HG03196 (cell line): ENCODE results near the gene NELL2.

Source experiments
- ATAC-seq: cut with Tn5 transposase; IDR thresholded peaks from one replicate; pipeline ENCODE4 v1.9.1; 2021; ENCODE audit not compliant: unreplicated experiment

Gene NELL2

DNA sequence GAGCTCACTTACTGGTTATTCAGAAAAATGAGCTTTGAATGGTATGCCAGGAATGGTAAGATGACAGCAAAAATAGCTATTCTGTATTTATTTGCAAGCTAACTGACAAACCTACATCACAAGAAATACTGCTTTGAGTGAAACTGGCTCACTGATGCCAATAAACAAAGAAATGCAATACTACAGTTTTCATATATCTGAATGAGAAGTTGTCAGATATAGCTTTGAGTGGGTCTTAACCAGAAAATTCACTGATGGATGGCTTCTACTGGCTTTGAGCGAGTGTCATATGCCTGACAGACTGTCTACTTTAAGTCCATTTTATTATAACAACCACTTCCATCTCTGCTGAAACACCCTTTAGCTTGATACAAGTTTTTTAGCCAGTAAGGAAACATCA lies 330.1 kb downstream of the NELL2 start:
- ATAC-seq: no peak

DNA sequence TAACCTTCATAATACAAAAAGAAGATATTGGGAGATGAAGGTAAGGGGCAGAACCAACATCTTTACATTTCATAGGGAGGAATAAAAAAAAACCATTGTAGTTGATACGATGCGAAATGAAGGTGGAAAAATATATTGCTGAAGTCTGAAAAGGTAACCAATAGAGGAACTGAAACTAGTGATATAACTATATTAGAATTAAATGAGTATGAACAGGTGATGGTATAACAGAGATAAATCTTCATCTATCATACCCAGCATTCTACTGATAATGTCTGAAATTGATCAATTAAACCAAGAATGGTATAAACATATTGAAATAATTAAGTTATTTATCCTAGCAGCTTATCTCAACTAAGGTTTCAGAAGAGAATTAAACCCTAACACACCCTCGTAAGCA lies 332.1 kb downstream of the NELL2 start:
- ATAC-seq: no peak

- ATAC-seq: no peak
Observed at GRCh38 chr12:44542716-44543115, 333.4 kb downstream of the NELL2 start.

DNA sequence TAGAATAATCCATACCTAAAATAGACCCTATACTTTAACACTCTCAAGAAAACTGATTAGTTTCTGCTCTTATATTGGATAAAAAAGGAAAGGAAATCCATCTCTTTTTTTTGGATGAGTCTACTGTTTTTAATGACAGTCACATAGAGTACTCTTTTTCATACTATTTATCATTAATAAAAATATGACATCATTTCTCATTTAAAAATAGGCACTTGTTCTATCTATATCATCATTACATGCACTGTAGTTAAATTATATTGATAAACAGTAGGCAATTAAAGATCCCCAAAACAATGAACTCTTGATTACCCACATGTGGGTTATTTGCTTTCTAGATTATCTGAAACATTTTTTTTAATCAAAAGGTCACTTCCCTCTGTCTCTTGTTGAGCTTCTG lies 338.8 kb downstream of the NELL2 start:
- ATAC-seq: no peak

- no peak for ATAC-seq
Observed at GRCh38 chr12:44532940-44533339, 343.2 kb downstream of the NELL2 start.

- no peak for ATAC-seq
Observed at GRCh38 chr12:44531320-44531971, 344.7 kb downstream of the NELL2 start.

DNA sequence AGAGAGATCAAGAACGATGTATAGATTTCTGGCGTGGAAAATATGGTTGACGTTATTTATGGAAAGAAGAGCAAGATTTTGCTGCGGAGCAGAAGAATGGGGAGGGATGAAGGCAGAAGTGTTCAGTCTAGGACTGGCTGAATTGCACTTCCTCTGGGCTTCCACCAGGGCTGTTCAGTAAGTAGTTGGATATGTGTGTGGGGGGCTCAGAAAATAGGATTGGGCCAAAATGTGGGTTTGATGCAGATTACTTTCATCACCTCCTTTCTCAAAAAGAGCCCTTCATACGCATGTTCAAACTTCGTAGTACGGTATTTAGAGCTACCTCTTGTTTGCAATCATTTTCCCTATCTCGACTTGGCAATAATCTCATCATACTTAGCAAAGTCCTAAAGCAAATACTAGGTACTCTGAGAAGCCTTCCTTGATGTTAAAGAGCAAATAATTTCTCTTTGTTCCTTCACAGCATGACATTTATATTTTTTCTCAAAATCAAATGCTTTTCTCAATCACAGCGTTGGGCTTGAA lies 349.4 kb downstream of the NELL2 start:
- no peak for ATAC-seq

DNA sequence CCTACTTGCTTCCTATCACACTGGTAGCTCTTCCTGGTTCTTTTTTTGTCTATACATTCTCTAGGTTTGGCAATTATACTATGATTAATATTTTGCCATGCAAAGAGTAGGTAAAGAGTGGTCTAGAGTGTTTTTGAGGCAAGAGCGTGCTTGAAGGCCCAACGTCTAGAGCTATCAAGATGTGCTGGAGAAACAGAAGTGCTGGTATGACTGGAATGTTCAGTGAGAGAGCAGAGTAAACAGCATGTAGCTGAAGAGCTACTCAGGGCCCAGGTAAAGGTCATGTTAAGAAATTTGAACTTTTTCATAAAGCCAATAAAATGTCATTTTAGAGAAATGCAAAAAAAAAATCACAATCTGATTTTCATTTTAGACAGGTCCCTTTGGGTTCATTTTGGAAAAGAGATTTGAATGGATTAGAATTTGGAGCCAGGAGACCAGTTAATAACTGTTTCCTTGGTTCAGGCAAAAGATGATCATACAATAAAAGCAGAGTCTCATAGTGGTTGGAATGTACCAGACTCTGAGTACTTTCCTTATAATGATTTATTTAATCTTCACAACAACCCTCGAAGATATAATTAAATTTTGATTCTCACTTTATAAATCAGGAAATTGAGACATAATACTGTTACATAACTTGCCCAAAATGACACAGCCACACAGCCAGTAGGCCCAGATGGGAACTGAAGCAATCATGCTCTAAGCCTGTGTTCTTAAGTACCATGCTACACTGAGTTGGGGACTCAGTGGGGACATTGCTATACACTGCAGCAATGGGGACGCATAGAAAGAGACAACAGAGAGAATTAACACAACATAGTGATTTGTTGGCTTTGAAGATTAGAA lies 350.1 kb downstream of the NELL2 start:
- no peak for ATAC-seq

DNA sequence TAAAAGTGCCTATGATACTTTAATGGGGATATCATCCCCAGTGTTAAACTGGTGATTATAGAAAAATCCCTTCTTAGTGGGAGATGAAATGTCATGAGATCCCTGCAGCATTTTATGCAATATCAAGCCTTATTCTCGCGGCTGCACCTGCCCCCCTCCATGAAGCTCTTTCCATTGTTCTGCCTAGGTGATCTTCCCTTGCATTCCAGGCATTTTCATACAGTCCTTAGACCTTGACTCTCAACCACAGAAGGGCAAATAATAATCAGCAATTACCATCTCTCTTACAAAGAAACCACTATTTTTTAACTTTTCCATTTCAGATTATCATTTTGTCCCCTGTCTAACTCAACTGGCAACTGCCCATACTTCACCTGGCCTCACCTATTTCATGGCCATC lies 352.3 kb downstream of the NELL2 start:
- ATAC-seq: no peak

- ATAC-seq: no peak
Observed at GRCh38 chr12:44521702-44522101, 354.4 kb downstream of the NELL2 start.

DNA sequence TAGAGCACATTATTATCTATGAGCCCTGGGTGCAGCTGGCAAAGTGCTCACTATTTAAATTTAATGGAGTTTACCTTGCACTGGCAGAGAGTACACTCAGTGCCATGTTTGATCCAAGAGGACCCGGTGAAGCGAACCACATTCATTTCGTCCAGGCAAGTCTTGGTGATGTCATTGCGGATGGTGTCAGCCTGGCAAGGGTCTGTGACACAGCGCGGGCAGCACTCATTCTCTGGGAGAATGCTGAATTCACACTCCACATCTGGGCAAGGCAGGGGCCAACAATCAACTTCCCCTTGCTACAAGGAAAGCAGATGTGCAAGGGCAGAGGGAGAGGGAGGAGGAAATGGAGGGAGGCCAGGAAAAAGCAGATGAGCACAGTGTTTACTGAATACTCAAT lies 356.2 kb downstream of the NELL2 start:
- ATAC-seq: no peak

DNA sequence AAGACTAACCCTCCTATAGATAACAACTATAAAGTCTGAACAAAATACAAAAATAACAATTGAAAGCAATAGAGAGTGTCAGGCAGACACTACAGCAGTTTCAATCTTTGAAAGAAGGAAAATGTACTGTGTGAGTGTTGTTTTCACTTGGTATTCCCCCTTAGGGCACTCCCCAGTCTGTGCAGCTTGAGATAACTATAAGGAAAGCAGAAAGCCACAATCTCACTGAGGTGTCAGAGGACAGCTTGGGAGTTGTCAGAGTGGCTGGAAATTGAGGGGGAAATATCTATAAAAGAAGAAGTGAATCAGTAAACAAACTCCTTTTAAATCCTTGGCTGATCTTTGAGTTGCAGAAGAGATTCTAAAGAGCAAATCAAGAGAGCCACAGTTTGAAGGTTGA lies 364.8 kb downstream of the NELL2 start:
- no peak for ATAC-seq

DNA sequence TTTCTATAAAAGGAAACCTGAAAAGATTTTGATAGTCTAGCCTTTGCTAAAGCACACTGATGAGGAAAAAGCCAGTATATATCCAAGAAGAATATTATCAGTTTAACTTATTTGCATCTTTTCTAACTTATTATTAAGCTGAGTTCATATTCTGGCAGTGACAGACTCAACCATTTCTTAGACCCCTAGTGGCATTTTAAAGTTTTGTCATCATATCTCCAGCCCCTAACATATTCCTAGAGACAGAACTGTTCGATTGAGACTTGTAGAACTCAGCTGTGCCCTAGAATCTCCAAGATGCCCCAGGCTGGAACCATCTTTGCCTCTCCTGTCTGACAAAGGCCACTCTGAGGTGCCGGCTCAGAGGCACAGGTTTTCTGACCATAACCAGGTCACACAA lies 365.6 kb downstream of the NELL2 start:
- no peak for ATAC-seq

DNA sequence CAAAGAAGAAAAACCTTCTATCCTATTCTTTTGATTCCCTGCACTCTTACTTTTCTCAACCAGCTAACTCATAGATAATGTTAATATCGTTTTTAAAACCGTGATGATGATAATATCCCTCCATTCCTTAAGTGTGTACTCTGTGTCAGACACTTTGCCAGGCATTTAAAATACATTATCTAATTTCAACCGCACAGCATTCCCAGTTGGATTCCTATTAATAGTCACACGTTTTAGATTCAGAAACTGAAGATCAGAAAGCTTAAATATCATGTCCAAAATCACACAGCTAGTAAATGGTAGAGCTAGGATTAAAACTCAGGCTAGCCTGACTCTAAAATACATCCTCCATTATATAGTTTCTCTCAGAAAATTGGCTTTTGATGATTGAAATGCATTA lies 366.0 kb downstream of the NELL2 start:
- ATAC-seq: no peak

GRCh38 chr12:44509471-44509870 lies 366.6 kb downstream of the NELL2 start:
- ATAC-seq: no peak

DNA sequence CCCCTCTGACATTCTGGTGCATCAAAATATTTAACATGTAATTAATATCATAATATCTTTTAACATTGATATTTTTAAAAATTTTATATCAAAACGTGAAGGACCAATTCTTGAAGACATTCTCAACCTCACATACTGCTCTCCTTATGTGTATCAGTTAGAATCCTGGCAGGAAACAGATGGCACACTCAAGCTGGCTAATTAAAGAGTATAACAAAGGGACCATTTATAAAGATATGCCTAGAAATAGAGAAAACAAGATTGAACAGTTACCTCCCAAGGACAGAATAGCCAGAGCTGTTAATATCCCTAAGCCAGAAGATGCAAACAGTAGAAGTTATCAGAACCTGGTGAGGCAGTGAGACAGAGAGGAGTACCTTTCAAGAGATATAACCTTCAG lies 368.7 kb downstream of the NELL2 start:
- ATAC-seq: no peak

DNA sequence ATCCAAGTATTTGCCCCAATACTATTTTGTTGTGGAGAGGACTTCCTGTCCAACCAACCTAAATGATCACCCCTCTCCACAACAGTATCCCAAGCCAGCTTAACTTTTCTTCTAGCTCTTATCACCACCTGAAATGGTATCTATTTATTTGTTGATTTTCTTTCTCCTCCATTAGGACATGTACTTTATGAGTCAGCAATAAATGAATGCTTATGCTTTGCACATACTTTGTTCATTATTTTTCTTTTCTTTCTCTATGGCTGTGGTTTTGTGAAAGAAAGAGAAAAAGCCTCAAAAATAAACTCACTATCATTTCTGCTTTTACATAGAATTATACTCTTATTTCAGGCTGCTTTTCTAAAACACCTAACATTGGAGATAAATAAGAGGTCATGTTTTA lies 371.3 kb downstream of the NELL2 start:
- no peak for ATAC-seq

GRCh38 chr12:44503329-44503728 lies 372.8 kb downstream of the NELL2 start:
- ATAC-seq: no peak

GRCh38 chr12:44502681-44503080 lies 373.4 kb downstream of the NELL2 start:
- ATAC-seq: no peak

DNA sequence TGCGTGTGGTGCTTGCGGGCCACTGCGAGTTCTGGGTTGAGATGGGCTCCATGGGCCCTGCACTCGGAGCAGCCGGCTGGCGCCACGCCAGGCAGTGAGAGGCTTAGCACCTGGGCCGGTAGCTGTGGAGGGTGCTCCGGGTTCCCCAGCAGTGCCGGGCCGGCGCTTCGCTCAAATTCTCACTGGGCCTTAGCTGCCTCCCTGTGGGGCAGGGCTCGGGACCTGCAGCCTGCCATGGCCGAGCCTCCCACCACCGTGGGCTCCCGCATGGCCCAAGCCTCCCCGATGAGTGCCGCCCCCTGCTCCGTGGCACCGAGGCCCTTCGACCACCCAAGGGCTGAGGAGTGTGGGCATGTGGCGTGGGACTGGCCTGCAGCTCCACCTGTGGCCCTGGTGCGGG lies 375.7 kb downstream of the NELL2 start:
- ATAC-seq: no peak

DNA sequence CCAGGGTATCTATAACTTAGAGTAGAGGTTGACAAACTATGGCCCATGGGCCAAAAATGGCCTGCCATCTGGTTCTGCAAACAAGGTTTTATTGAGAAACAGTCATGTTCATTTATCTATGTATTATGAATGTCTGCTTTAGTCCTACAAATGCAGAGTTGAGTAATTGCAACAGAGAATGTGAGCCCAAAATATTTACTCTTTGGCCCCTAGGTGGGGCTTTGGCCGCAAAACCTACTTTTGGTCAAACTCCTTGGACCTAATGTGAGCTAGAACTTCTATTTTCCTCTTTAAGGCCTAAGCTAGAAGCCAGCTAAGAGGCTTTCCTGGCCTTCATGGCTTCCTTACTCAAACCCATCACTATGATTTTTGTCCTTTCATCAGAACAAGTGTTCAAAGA lies 379.1 kb downstream of the NELL2 start:
- ATAC-seq: no peak

GRCh38 chr12:44490181-44490580 lies 385.9 kb downstream of the NELL2 start:
- ATAC-seq: no peak
